GM19468 (cell line): ENCODE results near the gene KSR1.
A peak's percentile ranks its signal among the peaks of the same experiment; 100 is the strongest.

Source experiments
- ATAC-seq: cut with Tn5 transposase; IDR thresholded peaks from one replicate; pipeline ENCODE4 v1.9.1; 2021; ENCODE audit warnings: mild to moderate bottlenecking, moderate library complexity, moderate number of reproducible peaks; ENCODE audit not compliant: unreplicated experiment; ENCODE audit errors: extremely low read depth

KSR1 gene

DNA sequence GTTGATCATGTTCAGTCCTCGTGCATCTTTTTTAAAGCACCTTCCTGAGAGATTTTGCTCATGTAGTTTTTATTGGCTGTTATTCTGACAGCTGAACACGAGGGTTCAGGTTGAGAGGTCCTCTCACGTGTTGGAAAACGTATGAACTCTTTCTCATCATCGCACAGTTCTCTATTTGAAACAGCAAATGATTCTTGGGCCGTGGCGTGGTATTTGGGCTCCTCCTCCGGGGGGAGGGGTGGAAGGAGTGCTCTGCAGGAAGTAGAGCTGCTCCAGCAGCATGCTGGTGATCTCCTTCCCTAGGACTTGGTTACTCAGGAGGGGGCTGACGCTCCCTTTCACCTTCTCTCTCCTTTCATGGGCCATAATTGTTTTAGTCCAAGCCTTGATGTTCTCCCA lies 70.4 kb downstream of the KSR1 start:
- ATAC-seq = peak; percentile 50

DNA sequence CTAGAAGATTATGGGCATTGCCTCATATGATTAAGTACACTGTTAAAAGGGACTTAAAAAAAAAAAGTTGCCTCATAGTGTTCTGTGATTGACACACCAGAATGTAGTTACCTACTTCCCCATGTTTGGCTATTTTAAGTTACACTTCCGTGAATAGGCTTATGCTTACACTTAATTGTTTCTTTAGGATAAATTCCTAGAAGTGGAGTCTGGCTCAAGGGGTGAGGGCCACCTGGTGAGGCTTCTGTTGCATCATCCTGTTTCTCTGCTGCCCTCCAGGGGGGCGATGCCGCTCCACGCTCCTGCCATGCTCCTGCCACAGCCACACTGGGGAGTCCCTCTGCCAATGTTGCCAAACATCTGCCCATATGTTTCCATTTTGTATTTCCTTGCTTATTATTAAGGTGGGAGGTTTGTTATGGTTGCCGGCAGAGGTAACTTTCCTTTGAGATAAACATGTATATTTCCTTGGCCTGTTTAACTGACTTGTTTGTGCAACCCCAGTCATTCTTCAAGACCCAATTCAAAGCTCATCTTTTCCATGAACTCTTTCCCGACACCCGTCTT lies 73.1 kb downstream of the KSR1 start:
- ATAC-seq = no peak

DNA sequence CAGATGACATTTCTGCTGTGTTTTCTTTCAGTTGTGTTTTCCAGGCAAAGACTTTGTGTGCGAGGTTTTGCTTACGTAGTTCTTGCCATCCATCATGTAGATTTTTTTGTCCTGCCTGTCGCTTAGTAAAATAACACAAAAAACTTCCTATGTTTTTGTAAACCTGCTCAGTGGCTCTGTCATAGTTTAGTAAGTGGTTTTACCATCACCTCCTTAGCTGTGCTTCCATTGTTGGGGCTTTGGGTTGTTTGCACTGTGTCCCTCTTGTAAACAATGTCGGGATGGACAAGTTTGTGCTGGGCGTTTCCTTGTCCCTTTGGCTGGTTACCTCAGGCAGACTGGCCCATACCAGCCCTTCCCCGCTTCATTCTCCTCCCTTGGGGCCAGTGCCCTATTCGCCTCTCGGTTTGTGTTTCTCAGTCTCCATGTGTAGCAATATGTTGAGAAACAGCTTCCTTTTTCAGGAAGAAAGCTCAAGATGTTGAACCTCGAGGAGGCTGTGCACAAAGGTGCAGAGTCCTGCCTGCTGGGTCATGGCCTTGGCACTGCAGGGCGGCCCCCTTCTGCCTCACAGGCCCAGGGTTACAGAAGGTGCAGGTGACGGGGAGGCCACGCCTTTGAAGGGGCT lies 74.6 kb downstream of the KSR1 start:
- no peak for ATAC-seq

DNA sequence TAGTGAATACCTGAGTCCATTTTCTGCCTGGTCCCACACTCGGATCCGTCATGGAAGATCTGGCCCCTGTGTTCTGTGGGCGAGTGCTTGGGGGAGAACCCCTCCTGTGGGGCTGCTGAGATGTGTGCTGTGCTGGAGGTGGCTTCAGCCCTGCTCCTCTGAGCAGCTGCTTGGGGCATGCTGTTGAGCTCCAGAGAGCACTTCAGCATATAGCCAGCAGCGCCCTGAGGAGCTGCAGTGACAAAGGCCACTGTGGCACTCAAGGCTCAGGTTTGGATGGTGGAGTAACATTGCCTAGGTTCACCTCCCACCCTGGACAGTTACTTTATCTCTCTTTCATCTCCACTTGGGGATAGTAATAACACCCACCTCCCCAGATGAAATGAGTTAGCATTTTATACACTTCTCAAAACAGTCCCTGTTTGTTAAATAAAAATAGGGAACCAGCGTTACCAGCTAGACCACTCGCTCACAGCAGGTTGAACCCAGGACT lies 75.3 kb downstream of the KSR1 start:
- ATAC-seq = no peak

GRCh38 chr17:27532269-27533263 lies 76.3 kb downstream of the KSR1 start:
- no peak for ATAC-seq

- ATAC-seq = no peak
Observed at GRCh38 chr17:27533874-27534815, 77.9 kb downstream of the KSR1 start.

DNA sequence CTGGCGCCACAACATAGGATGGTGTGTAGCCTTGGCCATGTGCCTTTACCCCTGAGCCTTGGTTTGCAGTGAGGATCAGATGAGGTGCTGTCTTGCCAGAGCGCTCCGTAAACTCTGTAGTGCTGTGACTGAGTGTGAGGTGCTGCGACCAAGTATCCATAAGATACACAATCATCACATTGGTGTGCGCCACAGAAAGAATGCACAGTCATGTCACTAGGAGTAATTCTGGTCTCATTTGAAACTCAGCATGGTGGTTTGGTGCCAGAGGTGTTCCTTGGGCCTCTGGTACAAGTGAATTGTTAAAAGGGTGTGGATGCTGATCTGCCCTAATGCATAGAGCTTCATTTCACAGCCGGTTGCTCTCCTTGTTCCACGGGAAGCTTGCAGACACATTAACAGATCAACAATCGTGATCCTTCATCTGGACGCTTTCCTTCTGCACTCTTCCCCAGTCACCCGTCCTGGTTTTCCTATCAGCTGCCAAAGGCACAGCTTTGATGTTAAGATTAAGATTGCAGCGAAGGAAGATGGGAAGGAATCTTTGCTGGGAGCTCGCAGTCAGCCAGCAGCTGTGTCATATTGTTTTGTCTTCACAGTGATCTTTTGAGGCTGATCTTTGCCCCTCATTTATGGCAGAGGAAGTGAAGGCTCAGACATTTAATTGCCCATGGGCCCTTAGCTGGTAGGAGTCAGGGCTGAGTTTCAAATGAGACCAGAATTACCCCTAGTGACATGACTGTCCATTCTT lies 79.1 kb downstream of the KSR1 start:
- ATAC-seq = no peak

GRCh38 chr17:27535975-27536374 lies 79.7 kb downstream of the KSR1 start:
- no peak for ATAC-seq

GRCh38 chr17:27536781-27537180 lies 80.5 kb downstream of the KSR1 start:
- no peak for ATAC-seq

GRCh38 chr17:27538156-27538955 lies 82.1 kb downstream of the KSR1 start:
- ATAC-seq = no peak

- no peak for ATAC-seq
Observed at GRCh38 chr17:27539152-27539551, 82.9 kb downstream of the KSR1 start.

DNA sequence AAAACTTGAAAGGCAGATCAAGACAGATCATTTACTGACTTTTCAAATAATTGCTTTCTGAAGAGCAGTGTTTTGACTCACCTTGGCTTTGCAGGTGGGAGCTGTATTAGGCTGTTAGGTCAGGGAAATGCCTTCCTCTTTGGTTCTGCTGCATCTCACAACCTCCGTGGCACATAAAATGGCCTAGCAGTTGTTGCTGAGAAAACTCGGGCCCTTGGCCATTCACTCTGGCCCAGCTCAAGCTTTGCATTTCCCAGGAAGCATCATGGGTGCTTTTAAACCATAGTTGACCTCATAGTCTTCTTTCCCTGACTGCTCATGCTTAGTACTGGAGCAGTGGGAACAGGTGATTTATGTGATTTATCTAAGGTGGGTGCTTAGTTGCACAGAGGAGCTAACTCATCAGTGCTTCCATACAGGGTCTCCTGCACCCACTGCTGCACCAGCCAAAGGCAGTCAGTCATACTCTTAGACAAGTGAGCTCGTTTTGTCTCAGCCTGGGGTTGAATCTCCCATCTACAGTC lies 83.6 kb downstream of the KSR1 start:
- ATAC-seq = no peak

GRCh38 chr17:27540318-27541101 lies 84.3 kb downstream of the KSR1 start:
- no peak for ATAC-seq

DNA sequence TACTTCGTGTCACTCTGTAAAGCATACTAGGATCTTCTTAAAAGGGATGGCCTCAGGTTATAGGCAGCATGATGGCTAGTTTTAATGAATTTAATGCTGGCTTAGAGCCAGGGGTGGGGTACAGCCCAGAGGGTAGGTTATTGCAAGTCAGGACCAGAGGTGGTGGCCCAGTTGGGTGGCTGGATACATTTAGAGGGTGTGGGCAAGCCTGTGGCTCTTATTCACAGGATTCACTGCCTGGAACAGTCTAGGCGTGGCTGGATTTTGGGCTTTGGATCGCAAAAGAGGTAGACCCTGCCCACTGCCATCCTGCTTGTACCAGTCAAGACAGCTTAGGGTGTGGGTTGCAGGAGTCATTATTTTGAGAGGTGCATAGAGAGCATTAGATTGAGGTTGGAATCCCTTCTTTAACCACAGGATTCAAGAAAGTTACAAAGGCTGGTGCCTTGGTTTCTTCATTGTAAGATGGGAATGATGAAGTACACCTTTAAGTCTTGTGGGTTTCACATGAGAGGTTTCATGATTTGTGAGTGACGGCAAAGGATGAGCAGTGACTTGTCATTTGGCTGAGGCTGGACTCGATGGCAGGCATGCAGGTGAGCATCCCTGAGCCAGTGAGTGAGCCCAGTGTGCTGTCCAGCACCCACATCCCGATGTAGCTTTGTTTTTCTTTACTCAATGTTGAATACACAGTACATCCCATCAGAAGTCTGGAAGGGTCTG lies 85.2 kb downstream of the KSR1 start:
- ATAC-seq = no peak

- ATAC-seq = no peak
Observed at GRCh38 chr17:27542841-27543463, 86.7 kb downstream of the KSR1 start.

GRCh38 chr17:27543464-27543856 lies 87.2 kb downstream of the KSR1 start:
- no peak for ATAC-seq
